Stimulated activated CD8-positive, alpha-beta memory T cell treated with anti-CD3 and anti-CD28 coated beads, Interleukin-15, amount 100 ng/mL, for 48 hours (primary cell): Measurements from ENCODE around the gene USP8.
"Not testable (repeated sequence)": the region's sequence is repeated elsewhere in the genome, so short reads cannot be mapped to it uniquely, and the experiment has no call there.

Experiments used
- DNase-seq, 2 donors: peaks; one replicate each; pipeline ENCODE4 v3.0.0-alpha.2; 2020; ENCODE audit warnings: low read depth in 2 of 2

USP8 gene

GRCh38 chr15:50424066-50424890, at the start of gene USP8:
TSS of gene USP8 (plus strand) at chr15:50424405. CDS start at chr15:50439074, 14,669 bp downstream.
- DNase-seq, result peak; percentile 93 to 94

DNA sequence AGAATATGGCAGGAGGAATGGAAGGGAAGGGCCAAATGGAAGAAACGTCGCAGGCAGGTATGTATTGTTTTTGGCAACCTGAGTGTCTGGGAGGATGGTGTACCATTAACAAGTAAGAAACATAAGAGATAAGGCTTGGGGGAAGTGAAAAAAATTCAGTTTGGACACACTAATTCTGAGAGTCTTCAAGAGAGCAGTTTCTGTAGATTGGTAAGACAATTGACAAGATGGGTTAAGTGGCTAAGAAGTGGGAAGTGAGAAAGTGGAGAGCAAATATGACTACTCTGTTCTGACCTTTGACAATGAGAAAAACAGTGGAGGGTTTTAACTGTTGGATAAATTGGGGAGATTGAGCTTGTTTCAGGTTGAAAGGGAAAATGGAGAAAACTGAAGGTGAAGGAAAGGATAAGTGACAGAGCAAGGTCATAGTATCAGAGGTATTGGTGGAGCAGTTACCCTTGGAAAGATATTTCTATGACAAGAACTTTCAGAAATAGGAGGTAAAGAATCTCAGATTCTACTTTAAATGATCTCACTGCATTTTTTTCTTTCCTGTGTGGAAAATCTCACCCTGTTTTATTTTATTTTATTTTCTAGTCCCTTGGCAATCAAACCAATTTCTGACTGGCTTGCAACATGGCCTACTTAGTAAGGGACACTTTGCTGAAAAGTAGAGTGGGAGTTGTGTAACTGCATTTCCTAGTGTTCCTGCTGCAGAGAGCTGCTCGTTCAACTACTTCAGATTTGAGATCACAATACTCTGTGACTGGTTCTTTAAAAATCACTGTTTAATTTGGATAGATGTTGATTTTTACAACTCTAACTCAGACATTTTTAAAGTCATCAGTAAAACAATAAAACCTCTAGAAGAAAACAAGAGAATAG, 46.1 kb upstream of the USP8 start:
- no peak for DNase-seq

DNA sequence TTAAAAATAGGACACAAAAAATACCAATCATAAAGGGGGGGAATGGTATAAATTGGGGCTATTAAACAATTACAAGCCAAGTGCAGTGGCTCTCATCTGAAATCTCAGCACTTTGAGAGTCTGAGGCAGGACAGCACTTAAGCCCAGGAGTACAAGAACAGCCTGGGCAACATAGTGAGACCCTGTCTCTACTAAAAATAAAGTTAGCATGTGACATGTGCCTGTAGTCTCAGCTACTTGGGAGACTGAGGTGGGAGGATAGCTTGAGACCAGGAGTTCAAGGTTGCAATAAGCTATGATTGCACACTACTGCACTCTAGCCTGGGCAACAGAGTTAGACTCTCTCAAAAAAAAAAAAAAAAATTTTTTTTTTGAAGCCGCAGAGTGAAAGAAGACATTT, 45.4 kb upstream of the USP8 start:
- no peak for DNase-seq

GRCh38 chr15:50379413-50379812, 44.8 kb upstream of the USP8 start:
- not testable (repeated sequence) for DNase-seq

- DNase-seq, result no peak
Measured at GRCh38 chr15:50380089-50380488, 44.1 kb upstream of the USP8 start.

GRCh38 chr15:50381438-50381837, 42.8 kb upstream of the USP8 start:
- DNase-seq, result no peak

- DNase-seq, result not testable (repeated sequence)
Measured at GRCh38 chr15:50382408-50382807, 41.8 kb upstream of the USP8 start.

GRCh38 chr15:50390554-50391264, 33.5 kb upstream of the USP8 start:
- DNase-seq, result no peak

GRCh38 chr15:50391561-50391960, 32.6 kb upstream of the USP8 start:
- not testable (repeated sequence) for DNase-seq

- DNase-seq, result no peak
Measured at GRCh38 chr15:50411870-50412269, 12.3 kb upstream of the USP8 start.

- DNase-seq, result no peak
Measured at GRCh38 chr15:50414624-50415023, 9.6 kb upstream of the USP8 start.

DNA sequence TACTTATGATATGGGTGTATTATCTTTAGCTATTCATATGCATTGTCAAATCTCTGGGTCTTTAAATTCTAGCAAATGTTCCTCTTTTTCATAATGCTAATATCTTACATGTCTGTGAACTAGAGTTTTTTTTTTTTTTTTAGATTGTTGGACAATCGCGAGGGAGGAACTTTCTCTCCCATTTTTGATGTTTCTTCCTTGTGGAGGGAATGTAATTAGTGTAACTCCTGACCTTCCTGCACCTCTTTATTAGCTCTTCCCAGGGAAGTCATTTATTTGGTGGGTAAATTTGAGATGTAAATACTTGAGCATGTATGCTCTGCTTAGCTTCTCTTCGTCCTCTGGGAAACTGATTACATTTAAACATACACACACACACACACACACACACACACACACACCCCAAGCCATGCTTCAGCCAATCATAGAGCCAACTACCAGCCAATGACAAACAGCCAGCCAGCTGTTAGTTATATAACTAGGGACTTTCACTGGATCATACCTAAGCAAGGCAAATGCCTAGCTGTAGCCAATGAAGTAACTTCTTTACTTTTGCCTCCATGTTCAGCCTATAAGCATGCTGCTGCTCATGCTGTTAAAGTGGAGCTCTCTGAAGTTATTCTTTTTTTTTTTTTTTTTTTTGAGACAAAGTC, 8.3 kb upstream of the USP8 start:
- no peak for DNase-seq

DNA sequence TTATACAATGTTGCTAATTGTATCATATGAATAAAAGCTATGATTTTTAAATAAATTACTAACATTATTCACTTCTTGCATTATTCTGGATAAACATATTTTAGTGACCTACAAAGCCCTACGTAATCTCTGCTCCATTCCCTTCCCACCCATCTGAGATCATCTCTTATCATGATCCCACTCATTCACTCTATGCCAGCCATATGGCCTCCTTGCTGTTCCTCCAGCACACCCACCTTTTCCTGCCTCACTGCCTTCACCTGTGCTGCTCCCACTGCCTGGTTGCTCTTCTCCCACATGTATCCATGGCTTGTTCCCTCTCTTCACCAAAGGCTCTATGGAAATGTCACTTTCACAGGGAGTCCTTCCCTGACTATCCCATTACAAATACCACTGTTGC, 7.3 kb upstream of the USP8 start:
- DNase-seq, result no peak

DNA sequence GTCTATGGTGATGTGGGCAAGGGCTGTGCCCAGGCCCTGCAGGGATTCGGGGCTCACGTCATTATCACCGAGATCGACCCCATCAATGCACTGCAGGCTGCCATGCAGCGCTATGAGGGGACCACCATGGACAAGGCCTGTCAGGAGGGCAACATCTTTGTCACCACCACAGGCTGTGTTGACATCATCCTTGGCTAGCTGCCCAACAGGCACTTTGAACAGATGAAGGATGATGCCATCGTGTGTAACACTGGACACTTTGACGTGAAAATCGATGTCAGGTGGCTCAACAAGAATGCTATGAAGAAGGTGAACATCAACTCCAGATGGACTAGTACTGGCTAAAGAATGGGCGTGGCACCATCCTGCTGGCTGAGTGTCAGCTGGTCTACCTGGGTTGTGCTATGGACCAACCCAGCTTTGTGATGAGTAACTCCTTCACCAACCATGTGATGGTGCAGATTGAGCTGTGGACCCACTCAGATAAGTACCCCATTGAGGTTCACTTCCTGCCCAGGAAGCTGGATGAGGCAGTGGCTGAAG, 6.1 kb upstream of the USP8 start:
- no peak for DNase-seq

- DNase-seq, result no peak
Measured at GRCh38 chr15:50425219-50425618, 1.0 kb downstream of the USP8 start.

- not testable (repeated sequence) for DNase-seq
Measured at GRCh38 chr15:50425678-50426246, 1.6 kb downstream of the USP8 start.

DNA sequence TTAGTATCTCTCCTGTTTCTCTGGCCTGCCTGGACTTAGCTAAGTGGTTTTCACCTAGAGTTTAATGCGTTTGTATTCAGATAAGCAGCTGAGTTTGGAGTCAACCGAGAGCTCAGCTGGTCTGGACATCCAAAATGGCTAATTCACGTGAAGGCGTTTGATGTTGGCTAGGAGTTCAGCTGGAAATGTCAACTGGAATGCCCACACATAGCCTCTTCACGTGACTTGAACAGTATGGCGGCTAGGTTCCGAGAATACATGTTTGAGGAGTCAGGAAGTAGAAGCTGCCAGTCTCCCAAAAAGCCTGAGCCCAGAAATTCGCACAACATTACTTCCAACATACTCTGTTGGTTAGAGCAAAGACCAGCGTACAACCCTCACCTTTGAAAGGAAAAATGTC, 2.2 kb downstream of the USP8 start:
- no peak for DNase-seq

- DNase-seq, result no peak
Measured at GRCh38 chr15:50431204-50431603, 7.0 kb downstream of the USP8 start.

- DNase-seq, result no peak
Measured at GRCh38 chr15:50432230-50432629, 8.0 kb downstream of the USP8 start.

GRCh38 chr15:50435772-50436171, 11.6 kb downstream of the USP8 start:
- no peak for DNase-seq

GRCh38 chr15:50438251-50438650, 14.0 kb downstream of the USP8 start:
- DNase-seq, result no peak
